GM23248 (cell line): ENCODE measurements around the gene SPR. TPM values are rescaled to one million over a fixed set of nuclear protein-coding genes. Genes with fewer than 3 reads are reported as not detected.

ENCODE experiments used
- DNase-seq: peaks from one replicate; pipeline ENCODE4 v3.0.0-alpha.2; 2015
- H2AFZ ChIP-seq: fragments of 200-600 bp; sonication (generic); 2 replicates; pipeline ENCODE4 v1.6.1; 2016; ENCODE audit warnings: antibody characterized with exemption
- H3F3A ChIP-seq: fragments of 200-600 bp; sonication (generic); 2 replicates; pipeline ENCODE4 v1.6.1; 2016; ENCODE audit warnings: mild to moderate bottlenecking, antibody characterized with exemption, mixed run types; ENCODE audit not compliant: insufficient read depth
- H3K27ac ChIP-seq: fragments of 200-600 bp; sonication (generic); 2 replicates; pipeline ENCODE4 v1.5.1; 2016; ENCODE audit warnings: mild to moderate bottlenecking
- H3K27me3 ChIP-seq: fragments of 200-600 bp; sonication (generic); replicated peaks from 2 replicates; pipeline ENCODE4 v1.6.1; 2016; ENCODE audit warnings: mild to moderate bottlenecking; ENCODE audit not compliant: insufficient read depth
- H3K36me3 ChIP-seq: fragments of 200-600 bp; sonication (generic); 2 replicates; pipeline ENCODE4 v1.6.1; 2016; ENCODE audit warnings: low read depth, mild to moderate bottlenecking
- H3K4me1 ChIP-seq: fragments of 200-600 bp; sonication (generic); 2 replicates; pipeline ENCODE4 v1.6.1; 2016; ENCODE audit warnings: mild to moderate bottlenecking; ENCODE audit not compliant: insufficient read depth
- H3K4me2 ChIP-seq: fragments of 200-600 bp; sonication (generic); one replicate; pipeline ENCODE4 v1.6.1; 2016; ENCODE audit warnings: mild to moderate bottlenecking; ENCODE audit not compliant: unreplicated experiment
- H3K4me3 ChIP-seq: fragments of 200-600 bp; sonication (generic); 2 replicates; pipeline ENCODE4 v1.5.1; 2016; ENCODE audit warnings: mild to moderate bottlenecking
- H3K79me2 ChIP-seq: fragments of 200-600 bp; sonication (generic); 2 replicates; pipeline ENCODE4 v1.6.1; 2016; ENCODE audit warnings: mild to moderate bottlenecking; ENCODE audit not compliant: insufficient read depth
- H3K9ac ChIP-seq: fragments of 200-600 bp; sonication (generic); 2 replicates; pipeline ENCODE4 v1.6.1; 2016; ENCODE audit warnings: mild to moderate bottlenecking
- H3K9me2 ChIP-seq: fragments of 200-600 bp; sonication (generic); 2 replicates; pipeline ENCODE4 v1.6.1; 2016; ENCODE audit warnings: mixed run types, mild to moderate bottlenecking, moderate library complexity; ENCODE audit not compliant: insufficient read depth
- H3K9me3 ChIP-seq: fragments of 200-600 bp; sonication (generic); one replicate; pipeline ENCODE4 v1.6.1; 2017; ENCODE audit warnings: low read depth
- H4K20me1 ChIP-seq: fragments of 200-600 bp; sonication (generic); 2 replicates; pipeline ENCODE4 v1.6.0; 2016; ENCODE audit not compliant: insufficient read depth
- EZH2 ChIP-seq: fragments of 200-600 bp; sonication (generic); IDR thresholded peaks from 2 replicates; pipeline ENCODE4 v1.6.1; 2018; ENCODE audit warnings: antibody characterized with exemption, mild to moderate bottlenecking; ENCODE audit not compliant: insufficient read depth, poor library complexity, severe bottlenecking
- EZH2phosphoT487 ChIP-seq: fragments of 200-600 bp; sonication (generic); IDR thresholded peaks from 2 replicates; pipeline ENCODE4 v1.6.1; 2018; ENCODE audit warnings: antibody characterized with exemption, moderate library complexity, mild to moderate bottlenecking, low read depth; ENCODE audit not compliant: insufficient read depth
- WGBS, 2 experiments: methylation state at CpG; one replicate each; pipeline ENCODE4 v1.1.6; 2015 to 2017; ENCODE audit warnings: low lambda C conversion rate in 2 of 2, low coverage in 1 of 2; ENCODE audit errors: missing lambda C conversion rate in 2 of 2; 5-methylcytosine and 5-hydroxymethylcytosine counted together
- in situ Hi-C: fragments of 300-500 bp; cut with MboI; formaldehyde crosslinking; loops from 2 replicates; pipeline ENCODE4 v1.15.0; 2020
- polyA plus RNA-seq: library from polyadenylated mRNA; unstranded; fragments of >200 nt; fragmentation: Nextera tagmentation; extraction: Ambion mirVana; gene quantifications from 2 replicates; pipeline ENCODE4 v1.2.1, GENCODE V29; 2016
- total RNA-seq: library from RNA; depleted of rRNA; stranded (reverse); fragments of >200 nt; shearing (Covaris generic); gene quantifications from 2 replicates; pipeline ENCODE4 v1.2.3, GENCODE V29; 2014

Gene SPR
- total and polyA plus RNA-seq, 2 experiments from 2014 or later = 17.1 to 21.1 TPM

DNA sequence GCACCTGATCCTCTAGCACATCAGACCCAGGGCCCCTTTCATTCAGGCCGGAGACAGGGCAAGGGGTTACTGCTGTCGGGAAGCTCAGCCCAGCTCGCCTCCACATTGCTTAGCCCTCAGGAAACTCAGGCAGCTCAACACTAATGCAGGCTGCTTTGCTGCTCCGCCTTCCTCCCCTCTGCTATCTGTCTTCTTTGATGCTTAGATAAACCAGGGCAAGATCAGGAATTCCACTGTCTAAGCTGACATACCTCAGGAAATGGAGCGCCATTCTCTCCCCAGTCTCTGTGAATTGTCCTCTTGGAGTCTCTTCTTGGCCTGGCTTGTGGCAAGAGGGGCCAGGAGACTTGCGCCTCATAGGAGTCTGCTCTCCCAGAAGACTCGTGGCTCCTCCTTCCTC lies 35.9 kb upstream of the SPR start:
- Histone ChIP-seq H3K27ac (no peak overlapping the region), H3K9me2 (no peaks in the 10 kb centered on the region), H3K79me2 (no peaks in the 10 kb centered on the region), H3F3A (no peaks in the 10 kb centered on the region), H3K4me1 (no peaks in the 10 kb centered on the region), H2AFZ (no peak overlapping the region), H3K27me3 (peaks cover 58% of the 10 kb centered on the region), H4K20me1 (no peaks in the 10 kb centered on the region), H3K9ac (no peak overlapping the region), H3K4me2 (no peak overlapping the region), H3K4me3 (no peak overlapping the region), H3K36me3 (no peaks in the 10 kb centered on the region), H3K9me3 (no peaks in the 10 kb centered on the region)
- WGBS, 2 experiments = 35 to 37% methylated on average over 7 of the region's 7 CpGs
- in situ Hi-C loops = loop anchor here (5.0 kb wide), 1 partner anchor 74 kb away; no protein-coding TSS in a partner anchor
- no peak for TF ChIP-seq EZH2phosphoT487
- TF ChIP-seq EZH2 = peak; percentile 34
- DNase-seq = no peak

DNA sequence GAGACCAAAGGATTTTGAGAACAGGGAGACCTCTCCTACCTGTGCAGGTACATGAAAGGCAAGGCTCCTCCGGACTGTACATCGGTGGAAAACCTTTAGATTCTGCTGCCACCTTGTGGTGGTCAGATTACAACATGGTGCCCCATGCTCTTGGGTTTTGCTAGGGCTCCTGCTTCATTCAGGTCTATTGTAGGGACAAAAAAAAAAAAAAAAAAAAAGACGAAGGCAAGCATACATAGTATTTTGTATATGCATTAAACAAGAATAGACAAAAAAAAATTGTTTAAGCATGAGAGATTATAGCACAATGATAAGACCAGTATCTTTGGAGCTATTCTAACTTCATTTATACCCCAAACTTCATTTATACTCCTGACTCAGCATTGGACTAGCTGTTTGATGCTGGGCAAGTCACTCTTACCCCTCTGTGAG lies 27.4 kb upstream of the SPR start:
- in situ Hi-C loops = no loop called here
- no peaks in the 10 kb centered on the region for H3K36me3 ChIP-seq
- WGBS, 2 experiments = 2 to 4% methylated on average over 3 of the region's 3 CpGs
- H3K9ac ChIP-seq = no peak overlapping the region
- no peaks in the 10 kb centered on the region for H3K9me2 ChIP-seq
- H3K79me2 ChIP-seq = no peaks in the 10 kb centered on the region
- no peak overlapping the region for H3K4me3 ChIP-seq
- peak; percentile 67 for DNase-seq
- no peak overlapping the region for H2AFZ ChIP-seq
- H3F3A ChIP-seq = 0 out of 2 replicates have a peak, but pooled peaks cover 6% of the 10 kb centered on the region
- H3K27ac ChIP-seq = no peak overlapping the region
- H3K4me1 ChIP-seq = 0 out of 2 replicates have a peak, but pooled peaks cover 3% of the 10 kb centered on the region
- H3K27me3 ChIP-seq = peaks cover 48% of the 10 kb centered on the region
- H3K9me3 ChIP-seq = no peaks in the 10 kb centered on the region
- H4K20me1 ChIP-seq = no peaks in the 10 kb centered on the region
- TF ChIP-seq EZH2 (no peak), EZH2phosphoT487 (no peak)
- H3K4me2 ChIP-seq = no peak overlapping the region

GRCh38 chr2:72862239-72862988 lies 24.8 kb upstream of the SPR start:
- H3K27me3 ChIP-seq = peaks cover 23% of the 10 kb centered on the region
- WGBS, 2 experiments = 14% methylated on average over 33 of the region's 33 CpGs
- DNase-seq = peak; percentile 88
- no peaks in the 10 kb centered on the region for H3K79me2 ChIP-seq
- H3K9me2 ChIP-seq = no peaks in the 10 kb centered on the region
- H3K36me3 ChIP-seq = no peaks in the 10 kb centered on the region
- H2AFZ ChIP-seq = peak overlapping the region; percentile 69
- no peaks in the 10 kb centered on the region for H3K9me3 ChIP-seq
- H3K9ac ChIP-seq = no peak overlapping the region
- no peak overlapping the region for H3K27ac ChIP-seq
- TF ChIP-seq EZH2phosphoT487 = no peak
- TF ChIP-seq EZH2 = no peak
- H4K20me1 ChIP-seq = no peaks in the 10 kb centered on the region
- peak overlapping the region; percentile 58 for H3K4me3 ChIP-seq
- in situ Hi-C loops = no loop called here
- 0 out of 2 replicates have a peak, but pooled peaks cover 4% of the 10 kb centered on the region for H3K4me1 ChIP-seq
- peak overlapping the region; percentile 77 for H3K4me2 ChIP-seq
- H3F3A ChIP-seq = 0 out of 2 replicates have a peak, but pooled peaks cover 6% of the 10 kb centered on the region

DNA sequence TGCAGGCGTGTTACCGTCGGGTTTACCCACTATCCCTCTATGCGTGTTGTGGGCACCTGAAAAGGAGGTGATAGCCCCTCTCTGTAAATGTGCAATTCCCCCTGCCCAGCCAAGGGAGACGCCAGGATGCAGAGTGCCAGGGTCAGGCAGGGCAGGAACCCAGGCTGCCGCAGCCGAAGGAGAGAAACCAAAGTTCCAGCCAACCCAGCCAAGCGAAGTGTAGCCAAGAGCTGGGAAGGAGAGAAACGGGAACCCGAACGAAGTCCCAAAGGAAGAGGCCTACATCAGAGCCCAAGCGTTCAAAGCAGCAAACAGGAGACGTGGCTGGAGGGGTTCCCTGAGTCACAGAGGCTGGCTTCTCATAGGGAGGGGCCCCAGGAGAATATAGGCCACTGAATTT lies 24.2 kb upstream of the SPR start:
- H3K4me2 ChIP-seq = no peak overlapping the region

More for the DNA sequence above, 24.2 kb upstream of the SPR start:
- Histone ChIP-seq H3K27me3 (peaks cover 17% of the 10 kb centered on the region), H2AFZ (peak overlapping the region; percentile 69), H3K79me2 (no peaks in the 10 kb centered on the region), H3K4me1 (0 out of 2 replicates have a peak, but pooled peaks cover 4% of the 10 kb centered on the region), H3K27ac (no peak overlapping the region), H3F3A (0 out of 2 replicates have a peak, but pooled peaks cover 6% of the 10 kb centered on the region), H3K9ac (no peak overlapping the region), H3K9me3 (no peaks in the 10 kb centered on the region), H3K9me2 (no peaks in the 10 kb centered on the region), H3K36me3 (no peaks in the 10 kb centered on the region), H4K20me1 (no peaks in the 10 kb centered on the region), H3K4me3 (peak overlapping the region; percentile 58; the same call in 1 of the 2 replicates)
- in situ Hi-C loops = no loop called here
- no peak for DNase-seq
- WGBS, 2 experiments = 48 to 52% methylated on average over 13 of the region's 13 CpGs
- no peak for TF ChIP-seq EZH2phosphoT487
- TF ChIP-seq EZH2 = no peak
